Liver (tissue), 3 donors: ENCODE measurements around the gene YBX2.

ENCODE experiments used
- CTCF ChIP-seq: fragments of 150-350 bp; IDR thresholded peaks from 2 replicates; pipeline ENCODE4 v1.5.1; 2017; ENCODE audit warnings: improper control_type of control experiment, low read depth, low read length; ENCODE audit not compliant: missing input control
- EGR1 ChIP-seq, 2 donors: IDR thresholded peaks; 2 replicates each; pipeline ENCODE4 v1.6.1; 2016 to 2018; ENCODE audit warnings: antibody characterized with exemption in 2 of 2, low read depth in 2 of 2
- GABPA ChIP-seq, 2 donors: IDR thresholded peaks in 1 of 2; conservative IDR thresholded peaks in 1 of 2; 2 replicates each; pipeline ENCODE4 v1.6.1; 2016; ENCODE audit warnings: antibody characterized with exemption in 2 of 2, mild to moderate bottlenecking in 1 of 2, moderate library complexity in 1 of 2
- HNF4A ChIP-seq, 2 donors: conservative IDR thresholded peaks; 2 replicates each; pipeline ENCODE4 v1.6.1; 2016; ENCODE audit warnings: antibody characterized with exemption in 2 of 2, mild to moderate bottlenecking in 2 of 2
- HNF4G ChIP-seq: IDR thresholded peaks from 2 replicates; pipeline ENCODE4 v1.6.1; 2016; ENCODE audit warnings: antibody characterized with exemption
- RAD21 ChIP-seq, 2 donors: IDR thresholded peaks; 2 replicates each; pipeline ENCODE4 v1.6.1; 2016; ENCODE audit warnings: antibody characterized with exemption in 2 of 2, mild to moderate bottlenecking in 2 of 2
- REST ChIP-seq: IDR thresholded peaks from 2 replicates; pipeline ENCODE4 v1.6.1; 2016; ENCODE audit warnings: antibody characterized with exemption, mild to moderate bottlenecking
- TAF1 ChIP-seq: conservative IDR thresholded peaks from 2 replicates; pipeline ENCODE4 v1.6.1; 2016; ENCODE audit warnings: antibody characterized with exemption, mild to moderate bottlenecking
- YY1 ChIP-seq: IDR thresholded peaks from 2 replicates; pipeline ENCODE4 v1.6.1; 2016; ENCODE audit warnings: antibody characterized with exemption, mild to moderate bottlenecking
- donor health status: healthy.
- donor health status: healthy.

GRCh38 chr17:7241090-7241733 is 53.2 kb downstream of the YBX2 start:
- no peak for TF ChIP-seq CTCF
- no peak for TF ChIP-seq EGR1 (IDR thresholded peaks at IDR 0.05; ENCODE audit: low read depth in 2 of 2)
- TF ChIP-seq RAD21 (IDR thresholded peaks at IDR 0.05) = no peak
- TF ChIP-seq GABPA (IDR thresholded peaks at IDR 0.05 in 1 of 2, conservative IDR thresholded peaks at IDR 0.05 in 1 of 2) = no peak
- TF ChIP-seq YY1 = no peak
- no peak for TF ChIP-seq HNF4A (conservative IDR thresholded peaks at IDR 0.05)
- TF ChIP-seq TAF1 = no peak
- no peak for TF ChIP-seq REST
- no peak for TF ChIP-seq HNF4G
